ENCODE measurements around the gene PRLR. TPM values are rescaled to one million over a fixed set of nuclear protein-coding genes. Genes with fewer than 3 reads are reported as not detected.

PRLR gene
- total and polyA plus RNA-seq, 10 of the 15 experiments (the other 5 are each of a cell fraction or from before 2014, with no cell fraction given): 0.03 to 8.1 (median 0.20) TPM

GRCh38 chr5:35124932-35125331, 105.4 kb downstream of the PRLR start (continued):
- no peak for TF ChIP-seq ZBTB11 (CRISPR knock-in tag; IDR thresholded peaks at IDR 0.05)
- TF ChIP-seq NRF1 (conservative IDR thresholded peaks at IDR 0.05; ENCODE audit: low read depth, low read length): no peak
- TF ChIP-seq SP1 (IDR thresholded peaks at IDR 0.05; ENCODE audit: low read depth, low read length): no peak

DNA sequence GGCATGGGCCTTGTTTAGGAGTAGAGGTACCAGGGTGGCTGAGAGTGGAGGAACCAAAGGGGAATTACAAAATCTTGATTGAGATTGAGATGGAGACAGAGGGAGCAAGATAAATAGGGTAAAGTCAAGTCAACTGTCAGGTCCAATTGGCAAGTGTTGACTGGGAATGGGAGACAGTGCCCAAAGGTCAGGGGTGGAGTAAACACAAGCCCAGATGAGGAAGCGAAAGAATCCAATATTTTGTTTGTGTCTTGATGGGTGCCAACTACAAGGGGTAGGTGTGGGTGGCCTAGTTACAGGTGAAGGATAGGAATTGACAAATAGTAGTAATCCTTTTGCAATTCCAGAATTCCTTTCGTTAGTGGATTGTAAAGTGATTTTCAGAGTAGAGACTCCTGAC, 107.5 kb downstream of the PRLR start:
- Histone ChIP-seq H4K20me1 (ENCODE audit: control insufficient read depth, insufficient read depth) (no peaks in the 10 kb centered on the region), H3K4me1 (ENCODE audit: control insufficient read depth, insufficient read depth, low read length) (no peaks in the 10 kb centered on the region), H3K4me3 (no peak overlapping the region), H2AFZ (ENCODE audit: control insufficient read depth, low read depth, low read length) (no peak overlapping the region), H3K79me2 (ENCODE audit: control insufficient read depth, insufficient read depth, low read length) (no peaks in the 10 kb centered on the region), H3K27ac (ENCODE audit: control insufficient read depth, insufficient read depth) (no peak overlapping the region), H3K4me2 (ENCODE audit: control insufficient read depth, insufficient read depth) (no peak overlapping the region), H3K36me3 (ENCODE audit: control insufficient read depth in 2 of 2, insufficient read depth in 2 of 2, low read length in 1 of 2) (no peaks in the 10 kb centered on the region), H3K9me3 (replicated peaks; ENCODE audit: control insufficient read depth, insufficient read depth, low read length) (no peaks in the 10 kb centered on the region; the same call in 2 of the 3 replicates), H3K27me3 (replicated peaks in 1 of 2; ENCODE audit: control insufficient read depth in 2 of 2, insufficient read depth in 2 of 2, low read length in 1 of 2) (no peaks in the 10 kb centered on the region), H3K9ac (ENCODE audit: control insufficient read depth, insufficient read depth, low read length) (no peak overlapping the region)
- FAIRE-seq: no peak
- BruUV-seq (replicated peaks): no TSS peak
- POLR2A ChIA-PET: no interaction called here
- in situ Hi-C loops (cut with MboI): no loop called here
- TF ChIP-seq HSF1 (IDR thresholded peaks at IDR 0.05; ENCODE audit: low read depth, low read length) (no peak), HDAC6 (IDR thresholded peaks at IDR 0.05; ENCODE audit: unreplicated experiment) (no peak), FOXM1 (IDR thresholded peaks at IDR 0.05; ENCODE audit: low read depth, low read length) (no peak), KDM1A (IDR thresholded peaks at IDR 0.05; ENCODE audit: borderline replicate concordance) (no peak), REST (IDR thresholded peaks at IDR 0.05; ENCODE audit: low read depth, low read length) (no peak)
- intact Hi-C loops (cut with micrococcal nuclease; ENCODE audit: unreplicated experiment): no loop called here
- WGBS (ENCODE audit: insufficient coverage, insufficient replicate concordance, low lambda C conversion rate, missing lambda C conversion rate): 8% methylated on average over 2 of the region's 2 CpGs
- RAD21 ChIA-PET (ENCODE audit: unreplicated experiment): no interaction called here
- CTCF ChIA-PET: interaction anchor here (0.8 kb wide), 1 partner anchor 29 kb away, joined by 3 read pairs; no protein-coding TSS in a partner anchor
- no peak for DNase-seq (ENCODE audit: low read depth, low spot score)
- SMC1A ChIA-PET (ENCODE audit: uncharacterized antibody, unreplicated experiment): interaction anchor here (1.1 to 2.3 kb wide), 3 partner anchors 21 to 62 kb away, joined by 3 to 6 read pairs (median 3); no protein-coding TSS in a partner anchor
- no peak for ATAC-seq
